Keratinocyte (primary cell): ENCODE data around the gene MYH9. TPM values are rescaled to one million over a fixed set of nuclear protein-coding genes. Genes with fewer than 3 reads are reported as not detected.

Source experiments
- DNase-seq: peaks from one replicate; pipeline ENCODE4 v3.0.0-alpha.2; 2011; ENCODE audit warnings: low read depth, missing footprints, low spot score
- FAIRE-seq: peaks from 2 replicates; lab custom pipeline; 2011; peaks lifted over from hg19 to GRCh38; lab: Jason Lieb, UNC
- H2AFZ ChIP-seq: 2 replicates; pipeline ENCODE4 v1.6.0; 2012; ENCODE audit warnings: low read length, control low read depth, inconsistent platforms; ENCODE audit not compliant: control insufficient read depth
- H3K27ac ChIP-seq: 2 replicates; pipeline ENCODE4 v1.5.1; 2011; ENCODE audit warnings: low read length; ENCODE audit not compliant: control insufficient read depth, insufficient read depth
- H3K27me3 ChIP-seq: 3 replicates; pipeline ENCODE4 v1.6.0; 2011; ENCODE audit warnings: low read length; ENCODE audit not compliant: control insufficient read depth, insufficient read depth; ENCODE audit errors: extremely low read depth
- H3K36me3 ChIP-seq, 2 experiments: 2 replicates in 1 of 2; 3 replicates in 1 of 2; pipeline ENCODE4 v1.5.1; 2011; ENCODE audit warnings: low read length in 2 of 2, mild to moderate bottlenecking in 1 of 2; ENCODE audit not compliant: control insufficient read depth in 2 of 2, insufficient read depth in 2 of 2; ENCODE audit errors: extremely low read depth in 1 of 2
- H3K4me1 ChIP-seq: 3 replicates; pipeline ENCODE4 v1.5.1; 2011; ENCODE audit warnings: low read length; ENCODE audit not compliant: control insufficient read depth, insufficient read depth; ENCODE audit errors: extremely low read depth
- H3K4me2 ChIP-seq: 3 replicates; pipeline ENCODE4 v1.6.0; 2011; ENCODE audit warnings: low read depth, low read length; ENCODE audit not compliant: control insufficient read depth, insufficient read depth; ENCODE audit errors: extremely low read depth
- H3K4me3 ChIP-seq, 3 experiments: fragments of 200-600 bp in 1 of 3; sonication (generic) in 1 of 3; 2 replicates in 2 of 3; 3 replicates in 1 of 3; pipeline ENCODE4 v1.5.1; 2011 to 2016; ENCODE audit warnings: low read length in 3 of 3, mild to moderate bottlenecking in 3 of 3, control low read depth in 2 of 3, inconsistent platforms in 1 of 3, low read depth in 1 of 3, mixed read lengths in 1 of 3, mixed run types in 1 of 3, moderate library complexity in 1 of 3; ENCODE audit not compliant: control insufficient read depth in 2 of 3, insufficient read depth in 2 of 3; ENCODE audit errors: extremely low read depth in 1 of 3
- H3K79me2 ChIP-seq: 2 replicates; pipeline ENCODE4 v1.6.0; 2012; ENCODE audit warnings: low read length; ENCODE audit not compliant: control insufficient read depth, insufficient read depth
- H3K9ac ChIP-seq: 3 replicates; pipeline ENCODE4 v1.6.0; 2011; ENCODE audit warnings: low read length; ENCODE audit not compliant: control insufficient read depth, insufficient read depth; ENCODE audit errors: extremely low read depth
- H3K9me1 ChIP-seq: 3 replicates; pipeline ENCODE4 v1.6.0; 2011; ENCODE audit warnings: low read length; ENCODE audit not compliant: control insufficient read depth, insufficient read depth; ENCODE audit errors: extremely low read depth
- H3K9me3 ChIP-seq: 2 replicates; pipeline ENCODE4 v1.5.1; 2012; ENCODE audit warnings: low read depth, low read length; ENCODE audit not compliant: control insufficient read depth
- H4K20me1 ChIP-seq: 3 replicates; pipeline ENCODE4 v1.6.0; 2011; ENCODE audit warnings: low read length; ENCODE audit not compliant: control insufficient read depth, insufficient read depth; ENCODE audit errors: extremely low read depth
- CTCF ChIP-seq, 3 experiments: IDR thresholded peaks in 1 of 3; conservative IDR thresholded peaks in 1 of 3; optimal IDR thresholded peaks in 1 of 3; 2 replicates in 2 of 3; 3 replicates in 1 of 3; pipeline versions ENCODE3 to v1.5.1; 2011; ENCODE audit warnings: low read length in 3 of 3, mild to moderate bottlenecking in 3 of 3, moderate library complexity in 2 of 3, control low read depth in 1 of 3, inconsistent platforms in 1 of 3; ENCODE audit not compliant: insufficient read depth in 2 of 3; ENCODE audit errors: extremely low read depth in 1 of 3
- EZH2 ChIP-seq: IDR thresholded peaks from one replicate; pipeline ENCODE4 v1.6.1; 2012; ENCODE audit warnings: inconsistent platforms, mild to moderate bottlenecking, low read length, moderate library complexity
- dilution Hi-C: fragments of 300-500 bp; cut with MboI; formaldehyde crosslinking; loops from one replicate; pipeline ENCODE4 v1.7.0; 2020; ENCODE audit warnings: low sequenced_read_pairs; ENCODE audit not compliant: extremely low pct_ligation_motif_present
- polyA plus RNA-seq, 5 experiments: library from polyadenylated mRNA; depleted of rRNA in 3 of 5; stranded (reverse) in 3 of 5; stranded (forward) in 1 of 5; unstranded in 1 of 5; fragments of >200 nt; gene quantifications; 1 replicate in 1 of 5; 2 replicates in 3 of 5; 3 replicates in 1 of 5; pipeline versions ENCODE4 v1.2.1 to v1.2.3, GENCODE V29; 2011 to 2012; ENCODE audit warnings: missing spikeins in 2 of 5, low read depth in 1 of 5, low replicate concordance in 1 of 5

The MYH9 gene
- polyA plus RNA-seq, 1 donor (not counting 4 experiments of a cell fraction or from before 2014, with no cell fraction given) = 351 TPM

- no peak for TF ChIP-seq EZH2
- no peak for TF ChIP-seq CTCF (optimal IDR thresholded peaks at IDR 0.05 in 1 of 3, IDR thresholded peaks at IDR 0.05 in 1 of 3, conservative IDR thresholded peaks at IDR 0.05 in 1 of 3; ENCODE audit: extremely low read depth in 1 of 3, insufficient read depth in 2 of 3, low read length in 3 of 3)
- H3K36me3 ChIP-seq = peaks cover 32 to 50% of the 10 kb centered on the region in 2 experiments
- no peak overlapping the region for H2AFZ ChIP-seq
- peak overlapping the region; percentile 17 for H3K4me2 ChIP-seq
- H3K27ac ChIP-seq = peak overlapping the region; percentile 49
- H3K79me2 ChIP-seq = peaks cover 98% of the 10 kb centered on the region
- H3K4me3 ChIP-seq = no peak overlapping the region
- H4K20me1 ChIP-seq = peaks cover 90% of the 10 kb centered on the region
- FAIRE-seq (peak; percentile 83), DNase-seq (no peak)
- H3K9me3 ChIP-seq = no peaks in the 10 kb centered on the region
- peaks cover 8% of the 10 kb centered on the region for H3K9me1 ChIP-seq
- H3K4me1 ChIP-seq = peaks cover 94% of the 10 kb centered on the region
- dilution Hi-C loops = no loop called here
- no peak overlapping the region for H3K9ac ChIP-seq
- no peaks in the 10 kb centered on the region for H3K27me3 ChIP-seq
Observed at GRCh38 chr22:36362932-36363331, 24.8 kb downstream of the MYH9 start.

- FAIRE-seq (no peak), DNase-seq (no peak)
- peaks cover 98% of the 10 kb centered on the region for H3K79me2 ChIP-seq
- no peak for TF ChIP-seq EZH2
- TF ChIP-seq CTCF (optimal IDR thresholded peaks at IDR 0.05 in 1 of 3, IDR thresholded peaks at IDR 0.05 in 1 of 3, conservative IDR thresholded peaks at IDR 0.05 in 1 of 3; ENCODE audit: extremely low read depth in 1 of 3, insufficient read depth in 2 of 3, low read length in 3 of 3) = no peak
- no peaks in the 10 kb centered on the region for H3K27me3 ChIP-seq
- H2AFZ ChIP-seq = no peak overlapping the region
- H3K9me3 ChIP-seq = no peaks in the 10 kb centered on the region
- peak overlapping the region; percentile 8 for H3K4me2 ChIP-seq
- peaks cover 94% of the 10 kb centered on the region for H3K4me1 ChIP-seq
- H3K9ac ChIP-seq = no peak overlapping the region
- peak overlapping the region; percentile 49 for H3K27ac ChIP-seq
- dilution Hi-C loops = no loop called here
- H3K4me3 ChIP-seq = no peak overlapping the region
- peaks cover 34 to 49% of the 10 kb centered on the region in 2 experiments for H3K36me3 ChIP-seq
- peaks cover 12% of the 10 kb centered on the region for H3K9me1 ChIP-seq
- H4K20me1 ChIP-seq = peaks cover 90% of the 10 kb centered on the region
Observed at GRCh38 chr22:36362075-36362474, 25.7 kb downstream of the MYH9 start.
